Measurements from ENCODE around the gene CTSK.

DNA sequence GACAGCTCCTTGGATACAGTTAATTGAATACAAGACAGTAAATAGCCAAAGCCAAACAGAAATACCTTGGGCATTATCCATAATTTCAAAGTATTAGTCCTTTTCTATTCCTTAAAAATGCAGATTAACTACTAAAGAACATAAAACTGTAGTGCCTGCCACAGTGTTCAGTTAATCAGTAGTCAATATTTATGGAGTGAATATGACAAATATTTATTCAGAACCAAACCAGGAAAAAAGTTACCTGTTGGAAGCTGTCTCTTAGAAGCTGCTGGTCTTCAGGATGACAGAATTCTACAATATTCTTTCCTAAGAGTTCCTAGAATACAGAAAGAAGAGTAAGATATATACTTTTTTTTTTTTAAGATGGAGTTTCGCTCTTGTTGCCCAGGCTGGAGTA is 18.2 kb upstream of the CTSK start:
- TF ChIP-seq, protein P1, sequence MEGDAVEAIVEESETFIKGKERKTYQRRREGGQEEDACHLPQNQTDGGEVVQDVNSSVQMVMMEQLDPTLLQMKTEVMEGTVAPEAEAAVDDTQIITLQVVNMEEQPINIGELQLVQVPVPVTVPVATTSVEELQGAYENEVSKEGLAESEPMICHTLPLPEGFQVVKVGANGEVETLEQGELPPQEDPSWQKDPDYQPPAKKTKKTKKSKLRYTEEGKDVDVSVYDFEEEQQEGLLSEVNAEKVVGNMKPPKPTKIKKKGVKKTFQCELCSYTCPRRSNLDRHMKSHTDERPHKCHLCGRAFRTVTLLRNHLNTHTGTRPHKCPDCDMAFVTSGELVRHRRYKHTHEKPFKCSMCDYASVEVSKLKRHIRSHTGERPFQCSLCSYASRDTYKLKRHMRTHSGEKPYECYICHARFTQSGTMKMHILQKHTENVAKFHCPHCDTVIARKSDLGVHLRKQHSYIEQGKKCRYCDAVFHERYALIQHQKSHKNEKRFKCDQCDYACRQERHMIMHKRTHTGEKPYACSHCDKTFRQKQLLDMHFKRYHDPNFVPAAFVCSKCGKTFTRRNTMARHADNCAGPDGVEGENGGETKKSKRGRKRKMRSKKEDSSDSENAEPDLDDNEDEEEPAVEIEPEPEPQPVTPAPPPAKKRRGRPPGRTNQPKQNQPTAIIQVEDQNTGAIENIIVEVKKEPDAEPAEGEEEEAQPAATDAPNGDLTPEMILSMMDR (IDR thresholded peaks at IDR 0.05), result no peak
- TF ChIP-seq POLR2A (IDR thresholded peaks at IDR 0.05), result no peak
